WTC11 (cell line): ENCODE data around the gene GON7. TPM values are rescaled to one million over a fixed set of nuclear protein-coding genes. Genes with fewer than 3 reads are reported as not detected.

ENCODE experiments used
- ATAC-seq: fragments of 200-7000 bp; cut with Tn5 transposase; 2 replicates; pipeline ENCODE4 v1.10.0; 2021; ENCODE audit warnings: mild to moderate bottlenecking, moderate library complexity
- CTCF ChIA-PET: fragments of 300-600 bp; sonication (Branson Sonifier 250); formaldehyde crosslinking; loops from one replicate; lab custom pipeline; 2021; ENCODE audit warnings: antibody characterized with exemption; lab: Charles Lee
- POLR2A ChIA-PET: fragments of 350-600 bp; sonication (Branson Sonifier 250); formaldehyde crosslinking; loops from one replicate; lab custom pipeline; 2021; ENCODE audit warnings: antibody characterized with exemption; lab: Charles Lee
- DNase-seq: peaks from one replicate; pipeline ENCODE4 v3.0.0; 2021; ENCODE audit warnings: low spot score
- H3K27ac Mint-ChIP-seq: 2 replicates; pipeline ENCODE4 v1.8.0; 2021; ENCODE audit warnings: mixed read lengths
- H3K27me3 Mint-ChIP-seq: 2 replicates; pipeline ENCODE4 v1.8.0; 2021; ENCODE audit warnings: low read depth, mild to moderate bottlenecking, moderate library complexity, mixed read lengths
- H3K36me3 Mint-ChIP-seq: 2 replicates; pipeline ENCODE4 v1.8.0; 2021; ENCODE audit warnings: mixed read lengths
- H3K4me1 Mint-ChIP-seq: 2 replicates; pipeline ENCODE4 v1.8.0; 2022; ENCODE audit warnings: mixed read lengths
- H3K4me3 Mint-ChIP-seq: 2 replicates; pipeline ENCODE4 v1.8.0; 2021; ENCODE audit warnings: mild to moderate bottlenecking, moderate library complexity, mixed read lengths
- H3K9me3 Mint-ChIP-seq: 2 replicates; pipeline ENCODE4 v1.8.0; 2021; ENCODE audit warnings: mixed read lengths
- CDX4 ChIP-seq: fragments of 250-450 bp; sonication (Bioruptor Pico); IDR thresholded peaks from 2 replicates; pipeline ENCODE4 v1.9.0; 2021; ENCODE audit warnings: moderate library complexity, mild to moderate bottlenecking, inconsistent platforms, borderline replicate concordance
- CREM ChIP-seq: sonication (generic); formaldehyde crosslinking; IDR thresholded peaks from 2 replicates; pipeline ENCODE4 v1.8.1; 2022; ENCODE audit warnings: mild to moderate bottlenecking, missing genetic modification reagents, moderate library complexity
- E2F4 ChIP-seq: sonication (generic); formaldehyde crosslinking; IDR thresholded peaks from 2 replicates; pipeline ENCODE4 v1.8.1; 2022; ENCODE audit warnings: low read depth, mild to moderate bottlenecking, moderate library complexity, missing genetic modification reagents, borderline replicate concordance
- ESRRA ChIP-seq: sonication (generic); formaldehyde crosslinking; IDR thresholded peaks from 2 replicates; pipeline ENCODE4 v1.8.1; 2022; ENCODE audit warnings: mild to moderate bottlenecking, missing genetic modification reagents, borderline replicate concordance
- FOXK1 ChIP-seq: sonication (generic); formaldehyde crosslinking; IDR thresholded peaks from 2 replicates; pipeline ENCODE4 v1.8.0; 2022; ENCODE audit warnings: mild to moderate bottlenecking, moderate library complexity, missing genetic modification reagents
- JAZF1 ChIP-seq: fragments of 250-450 bp; sonication (Bioruptor Pico); IDR thresholded peaks from 2 replicates; pipeline ENCODE4 v1.9.0; 2021; ENCODE audit warnings: moderate library complexity, mild to moderate bottlenecking, inconsistent platforms
- NR2C2 ChIP-seq: sonication (generic); formaldehyde crosslinking; IDR thresholded peaks from 2 replicates; pipeline ENCODE4 v1.8.0; 2022; ENCODE audit warnings: mild to moderate bottlenecking, missing genetic modification reagents
- PRDM15 ChIP-seq: sonication (generic); formaldehyde crosslinking; IDR thresholded peaks from 2 replicates; pipeline ENCODE4 v1.8.0; 2022; ENCODE audit warnings: missing genetic modification reagents
- RELA ChIP-seq: sonication (generic); formaldehyde crosslinking; IDR thresholded peaks from 2 replicates; pipeline ENCODE4 v1.8.1; 2022; ENCODE audit warnings: missing genetic modification reagents, mild to moderate bottlenecking, borderline replicate concordance
- SOX15 ChIP-seq: fragments of 250-450 bp; sonication (Bioruptor Pico); IDR thresholded peaks from 2 replicates; pipeline ENCODE4 v1.9.0; 2021; ENCODE audit warnings: mild to moderate bottlenecking
- TCF7 ChIP-seq: sonication (generic); formaldehyde crosslinking; IDR thresholded peaks from 2 replicates; pipeline ENCODE4 v1.8.0; 2022; ENCODE audit warnings: mild to moderate bottlenecking, low read depth, missing genetic modification reagents, moderate library complexity
- TEAD1 ChIP-seq: sonication (generic); formaldehyde crosslinking; IDR thresholded peaks from 2 replicates; pipeline ENCODE4 v1.8.0; 2022; ENCODE audit warnings: mild to moderate bottlenecking, missing genetic modification reagents
- TP53 ChIP-seq: sonication (generic); formaldehyde crosslinking; IDR thresholded peaks from 2 replicates; pipeline ENCODE4 v1.8.1; 2023; ENCODE audit warnings: mild to moderate bottlenecking, missing genetic modification reagents
- USF2 ChIP-seq: sonication (generic); formaldehyde crosslinking; IDR thresholded peaks from 2 replicates; pipeline ENCODE4 v1.8.1; 2023; ENCODE audit warnings: mild to moderate bottlenecking, missing genetic modification reagents, moderate library complexity
- ZNF219 ChIP-seq: sonication (generic); formaldehyde crosslinking; IDR thresholded peaks from 2 replicates; pipeline ENCODE4 v1.8.0; 2023; ENCODE audit warnings: missing genetic modification reagents, mild to moderate bottlenecking, borderline replicate concordance
- ZNF232 ChIP-seq: sonication (generic); formaldehyde crosslinking; IDR thresholded peaks from 2 replicates; pipeline ENCODE4 v1.8.0; 2022; ENCODE audit warnings: mild to moderate bottlenecking, missing genetic modification reagents
- ZSCAN18 ChIP-seq: fragments of 250-450 bp; sonication (Bioruptor Pico); IDR thresholded peaks from 2 replicates; pipeline ENCODE4 v2.1.2; 2022; ENCODE audit warnings: mild to moderate bottlenecking, moderate library complexity
- total RNA-seq: library from RNA; stranded (reverse); gene quantifications from 3 replicates; pipeline ENCODE4 v1.2.3, GENCODE V29; 2021
- TF ChIP-seq, protein P1 (sequence below): sonication (generic); formaldehyde crosslinking; IDR thresholded peaks from 2 replicates; pipeline ENCODE4 v1.8.1; 2023; ENCODE audit warnings: mild to moderate bottlenecking, moderate library complexity, missing genetic modification reagents
- TF ChIP-seq, protein P2 (sequence below): sonication (generic); formaldehyde crosslinking; IDR thresholded peaks from 2 replicates; pipeline ENCODE4 v1.8.1; 2022; ENCODE audit warnings: mild to moderate bottlenecking, missing genetic modification reagents, moderate library complexity, borderline replicate concordance

The GON7 gene
- total RNA-seq, 1 experiment from 2014 or later = 7.4 TPM

GRCh38 chr14:93206793-93207467 is at the start of gene GON7, which contains the start of gene UBR7 (continued):
- TF ChIP-seq E2F4 (CRISPR knock-in tag) (peak; percentile 92), TEAD1 (CRISPR knock-in tag) (peak; percentile 27; the same call in 1 of the 2 replicates), ZSCAN18 (CRISPR knock-in tag) (no peak), RELA (CRISPR knock-in tag) (no peak), TP53 (CRISPR knock-in tag) (0 out of 2 replicates have a peak, but pooled peaks have one; percentile 28), ZNF219 (CRISPR knock-in tag) (no peak), PRDM15 (no peak), FOXK1 (peak; percentile 85), JAZF1 (CRISPR knock-in tag) (no peak), TCF7 (CRISPR knock-in tag) (no peak)
- TF ChIP-seq, protein P1, sequence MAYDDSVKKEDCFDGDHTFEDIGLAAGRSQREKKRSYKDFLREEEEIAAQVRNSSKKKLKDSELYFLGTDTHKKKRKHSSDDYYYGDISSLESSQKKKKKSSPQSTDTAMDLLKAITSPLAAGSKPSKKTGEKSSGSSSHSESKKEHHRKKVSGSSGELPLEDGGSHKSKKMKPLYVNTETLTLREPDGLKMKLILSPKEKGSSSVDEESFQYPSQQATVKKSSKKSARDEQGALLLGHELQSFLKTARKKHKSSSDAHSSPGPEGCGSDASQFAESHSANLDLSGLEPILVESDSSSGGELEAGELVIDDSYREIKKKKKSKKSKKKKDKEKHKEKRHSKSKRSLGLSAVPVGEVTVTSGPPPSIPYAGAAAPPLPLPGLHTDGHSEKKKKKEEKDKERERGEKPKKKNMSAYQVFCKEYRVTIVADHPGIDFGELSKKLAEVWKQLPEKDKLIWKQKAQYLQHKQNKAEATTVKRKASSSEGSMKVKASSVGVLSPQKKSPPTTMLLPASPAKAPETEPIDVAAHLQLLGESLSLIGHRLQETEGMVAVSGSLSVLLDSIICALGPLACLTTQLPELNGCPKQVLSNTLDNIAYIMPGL (CRISPR knock-in tag) = peak; percentile 33; the same call in 1 of the 2 replicates

GRCh38 chr14:93249128-93249831 is 42.4 kb upstream of the GON7 start:
- peaks cover 29% of the 10 kb centered on the region for H3K36me3 Mint-ChIP-seq
- no peaks in the 10 kb centered on the region for H3K9me3 Mint-ChIP-seq
- no peaks in the 10 kb centered on the region for H3K27me3 Mint-ChIP-seq
- TF ChIP-seq USF2 (CRISPR knock-in tag) (no peak), ESRRA (CRISPR knock-in tag) (no peak), SOX15 (CRISPR knock-in tag) (no peak), ZNF219 (CRISPR knock-in tag) (no peak), CDX4 (CRISPR knock-in tag) (no peak), ZNF232 (CRISPR knock-in tag) (no peak), NR2C2 (CRISPR knock-in tag) (no peak), RELA (CRISPR knock-in tag) (no peak), ZSCAN18 (CRISPR knock-in tag) (no peak), CREM (CRISPR knock-in tag) (no peak)
- TF ChIP-seq, protein P1 (CRISPR knock-in tag) = no peak
- TF ChIP-seq, protein P2, sequence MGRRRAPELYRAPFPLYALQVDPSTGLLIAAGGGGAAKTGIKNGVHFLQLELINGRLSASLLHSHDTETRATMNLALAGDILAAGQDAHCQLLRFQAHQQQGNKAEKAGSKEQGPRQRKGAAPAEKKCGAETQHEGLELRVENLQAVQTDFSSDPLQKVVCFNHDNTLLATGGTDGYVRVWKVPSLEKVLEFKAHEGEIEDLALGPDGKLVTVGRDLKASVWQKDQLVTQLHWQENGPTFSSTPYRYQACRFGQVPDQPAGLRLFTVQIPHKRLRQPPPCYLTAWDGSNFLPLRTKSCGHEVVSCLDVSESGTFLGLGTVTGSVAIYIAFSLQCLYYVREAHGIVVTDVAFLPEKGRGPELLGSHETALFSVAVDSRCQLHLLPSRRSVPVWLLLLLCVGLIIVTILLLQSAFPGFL (CRISPR knock-in tag) = no peak

More at GRCh38 chr14:93249128-93249831, 42.4 kb upstream of the GON7 start:
- Mint-ChIP-seq H3K4me1 (peaks cover 2% of the 10 kb centered on the region), H3K4me3 (no peak overlapping the region), H3K27ac (peak overlapping the region; percentile 1; the same call in 1 of the 2 replicates)
- ATAC-seq = no peak
- ChIA-PET CTCF (no interaction called here), POLR2A (no interaction called here)
- no peak for DNase-seq
